PC-3 (cell line): ENCODE data around the gene INSM2.

ENCODE experiments used
- CTCF ChIP-seq: fragments of 300-600 bp; sonication (generic); conservative IDR thresholded peaks from 2 replicates; pipeline ENCODE4 v1.5.1; 2017; ENCODE audit warnings: antibody characterized with exemption, low read depth, mild to moderate bottlenecking, low read length
- EZH2 ChIP-seq: fragments of 300-600 bp; sonication (generic); IDR thresholded peaks from one replicate; pipeline ENCODE4 v1.6.1; 2017; ENCODE audit warnings: antibody characterized with exemption, mild to moderate bottlenecking, low read length; ENCODE audit not compliant: unreplicated experiment

GRCh38 chr14:35576856-35577255 lies 42.9 kb downstream of the INSM2 start:
- no peak for TF ChIP-seq CTCF
- no peak for TF ChIP-seq EZH2
